Stimulated activated CD8-positive, alpha-beta memory T cell treated with anti-CD3 and anti-CD28 coated beads, Interleukin-12 subunit alpha, Interleukin-12 subunit beta, amount 100 ng/mL, for 24 hours (primary cell): Measurements from ENCODE around the gene RBM20.
"Not testable (repeated sequence)": the region's sequence is repeated elsewhere in the genome, so short reads cannot be mapped to it uniquely, and the experiment has no call there.

ENCODE experiments used
- DNase-seq: peaks from one replicate; pipeline ENCODE4 v3.0.0-alpha.2; 2020; ENCODE audit errors: extremely low read depth

The RBM20 gene

DNA sequence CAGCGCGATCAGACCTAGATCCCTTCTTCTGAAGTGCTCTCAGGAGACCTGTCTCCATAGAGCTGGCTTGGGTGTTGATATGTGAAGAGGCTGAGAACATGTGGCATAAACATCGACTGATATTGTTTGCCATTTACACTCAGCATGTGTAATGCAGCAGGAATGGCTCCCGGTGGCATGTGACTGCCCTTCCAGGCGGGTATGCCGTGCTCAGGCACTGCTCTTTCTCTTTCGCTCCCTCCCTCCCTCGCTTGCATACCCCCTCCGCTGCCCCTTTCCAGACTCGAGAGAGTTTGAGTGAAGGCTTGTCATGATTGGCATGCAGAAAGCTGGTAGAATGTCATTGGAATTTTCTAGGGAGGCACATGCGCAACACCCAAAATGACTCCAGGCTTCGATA, 120.2 kb downstream of the RBM20 start:
- DNase-seq = no peak

DNA sequence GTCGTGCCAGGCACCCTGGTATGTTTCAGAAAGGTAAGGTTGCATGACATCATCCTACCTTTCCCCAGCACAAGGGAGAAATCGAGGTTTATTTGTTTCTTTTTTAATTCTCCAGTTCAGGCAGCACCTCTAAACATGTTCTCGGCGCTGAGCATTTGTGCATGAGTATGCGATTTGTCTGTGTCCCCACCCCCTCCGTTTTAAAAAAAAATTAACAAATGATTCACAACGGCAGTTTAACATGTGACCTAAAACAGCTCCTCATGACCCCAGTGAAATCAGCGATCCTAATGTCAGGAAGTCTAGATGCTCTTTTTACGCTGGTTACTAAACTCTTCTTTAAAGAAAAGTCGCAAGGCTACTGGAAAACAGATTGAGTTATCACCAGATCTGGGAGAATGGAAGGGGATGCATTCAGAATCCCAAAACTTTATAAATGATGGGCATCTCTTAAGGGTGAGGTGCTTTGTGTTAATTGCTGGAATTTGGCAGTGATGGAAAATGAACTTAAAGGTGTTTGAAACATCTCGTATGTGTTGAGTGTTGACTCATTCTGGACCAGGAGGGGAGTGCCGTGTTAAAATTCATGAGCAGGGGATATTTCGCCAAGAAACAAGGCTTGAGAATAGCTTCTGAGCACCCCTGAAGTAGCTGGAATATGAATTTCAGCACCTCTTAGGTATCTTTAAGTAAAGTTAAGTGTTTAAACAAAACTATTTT, 120.8 kb downstream of the RBM20 start:
- no peak for DNase-seq

DNA sequence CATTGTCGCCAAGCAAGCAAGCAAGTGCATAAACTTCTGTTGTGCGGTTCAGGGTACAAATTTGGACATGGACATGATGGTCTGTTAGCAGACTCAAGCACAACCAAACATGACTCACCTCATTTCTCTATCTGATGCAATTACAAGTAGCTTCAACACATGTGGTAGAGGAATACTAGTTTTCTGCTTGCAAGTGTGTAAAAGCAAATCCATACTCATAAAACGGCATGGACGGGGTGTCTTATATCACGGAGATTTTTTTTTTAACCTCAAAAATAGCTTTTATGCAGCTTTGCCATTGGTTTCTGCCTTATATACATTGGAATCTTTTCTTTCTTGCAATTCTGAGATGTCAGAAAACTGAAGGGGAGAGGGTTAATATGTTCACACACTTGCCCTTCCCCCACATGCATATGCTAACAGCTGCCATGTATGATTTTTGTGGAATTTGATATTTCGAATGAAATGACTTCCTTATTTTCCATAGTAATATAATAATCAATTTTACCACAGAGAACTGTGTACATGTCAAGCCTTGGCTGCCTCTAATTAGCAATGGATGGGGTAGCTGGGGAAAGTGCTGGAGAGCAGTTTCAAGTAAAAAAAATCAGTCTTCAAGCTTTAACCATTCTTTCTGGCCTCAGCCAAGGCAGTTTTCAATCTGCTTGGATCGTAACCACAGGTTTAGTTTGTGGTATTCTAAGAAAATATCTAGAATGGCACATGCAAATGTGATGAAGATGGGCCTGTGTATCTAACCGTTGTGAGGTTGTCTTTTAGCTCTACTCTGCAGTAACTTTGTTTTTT, 121.6 kb downstream of the RBM20 start:
- DNase-seq = no peak

- DNase-seq = not testable (repeated sequence)
Observed at GRCh38 chr10:110767601-110768000, 123.5 kb downstream of the RBM20 start.

- DNase-seq = no peak
Observed at GRCh38 chr10:110770243-110770642, 126.1 kb downstream of the RBM20 start.

- no peak for DNase-seq
Observed at GRCh38 chr10:110771486-110771885, 127.3 kb downstream of the RBM20 start.

GRCh38 chr10:110771991-110772390, 127.9 kb downstream of the RBM20 start:
- DNase-seq = no peak

- DNase-seq = no peak
Observed at GRCh38 chr10:110772454-110773025, 128.4 kb downstream of the RBM20 start.

DNA sequence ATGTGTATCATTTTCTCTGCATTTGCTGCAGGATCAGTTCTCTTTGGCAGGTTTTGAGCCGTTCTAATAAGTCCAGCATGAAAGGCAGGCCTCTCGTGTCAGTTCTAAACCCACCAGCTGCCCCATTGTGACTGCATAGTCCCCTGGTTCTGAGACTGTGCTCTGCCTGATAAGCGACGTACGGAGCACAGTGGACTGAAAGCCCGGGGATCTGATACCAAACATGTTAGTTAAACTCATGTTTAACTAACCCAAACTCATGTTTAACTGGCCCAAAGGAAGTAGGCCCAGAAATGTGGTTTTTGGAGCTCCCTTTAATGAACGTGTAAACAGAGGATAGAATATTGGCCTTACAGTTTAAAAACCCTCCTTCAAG, 129.5 kb downstream of the RBM20 start:
- DNase-seq = no peak

GRCh38 chr10:110774069-110775019, 130.2 kb downstream of the RBM20 start:
- DNase-seq = no peak

DNA sequence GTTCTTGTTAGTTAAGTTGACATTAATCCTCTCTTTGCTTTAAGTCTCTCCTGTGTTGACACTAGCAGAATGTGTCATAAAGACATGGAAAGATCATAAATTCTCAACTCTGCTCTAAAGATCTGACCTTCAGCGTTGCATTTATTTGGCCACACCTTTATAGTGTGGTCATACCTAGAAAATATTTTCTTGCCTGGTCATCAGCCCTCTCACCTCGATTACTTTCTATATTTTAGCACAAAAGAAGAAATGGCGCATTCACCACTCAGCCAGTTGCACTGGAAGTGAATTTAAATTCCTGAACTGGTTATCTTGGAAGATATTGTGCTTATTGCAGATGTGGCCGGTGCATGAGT, 130.9 kb downstream of the RBM20 start:
- no peak for DNase-seq

- no peak for DNase-seq
Observed at GRCh38 chr10:110775406-110775805, 131.3 kb downstream of the RBM20 start.

GRCh38 chr10:110777017-110777416, 132.9 kb downstream of the RBM20 start:
- DNase-seq = no peak

- no peak for DNase-seq
Observed at GRCh38 chr10:110777661-110778060, 133.5 kb downstream of the RBM20 start.

DNA sequence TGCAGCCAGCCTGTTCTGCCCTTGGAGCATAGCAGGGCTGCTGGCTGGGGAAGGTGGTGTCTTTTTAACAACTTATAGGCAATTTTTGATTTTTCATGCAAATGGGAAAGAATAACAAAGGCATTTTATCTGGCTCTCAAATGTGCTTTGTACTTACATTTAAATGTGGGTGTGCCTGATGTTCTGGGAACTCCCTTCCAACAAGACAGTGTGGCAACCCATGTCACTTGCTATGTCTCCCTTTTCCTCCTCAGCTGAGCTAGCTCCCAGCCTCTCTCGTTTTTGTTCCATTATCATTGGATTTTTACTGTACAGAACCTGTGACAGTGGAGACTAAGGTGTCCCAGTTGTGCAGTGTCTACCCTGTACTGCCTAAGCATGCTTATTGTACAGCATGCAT, 134.1 kb downstream of the RBM20 start:
- DNase-seq = no peak

DNA sequence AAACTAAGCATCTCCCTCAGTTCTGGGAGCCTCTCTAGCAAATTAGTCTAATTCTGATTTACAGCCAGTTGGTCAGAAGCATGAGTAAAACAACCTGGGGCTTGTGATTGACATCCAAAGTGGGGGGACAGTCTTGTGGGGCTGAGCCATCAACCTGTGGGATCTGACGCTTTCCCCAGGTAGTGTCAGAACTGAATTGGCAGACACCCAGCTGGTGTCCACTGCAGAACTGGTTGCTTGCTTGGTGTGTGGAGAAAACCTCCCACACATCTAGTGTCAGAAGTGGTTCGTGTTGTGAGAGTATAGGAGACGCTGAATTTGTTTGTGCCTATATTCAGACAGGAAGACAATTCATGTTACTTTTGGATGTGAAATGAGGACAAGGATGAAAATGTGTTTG, 135.4 kb downstream of the RBM20 start:
- no peak for DNase-seq

DNA sequence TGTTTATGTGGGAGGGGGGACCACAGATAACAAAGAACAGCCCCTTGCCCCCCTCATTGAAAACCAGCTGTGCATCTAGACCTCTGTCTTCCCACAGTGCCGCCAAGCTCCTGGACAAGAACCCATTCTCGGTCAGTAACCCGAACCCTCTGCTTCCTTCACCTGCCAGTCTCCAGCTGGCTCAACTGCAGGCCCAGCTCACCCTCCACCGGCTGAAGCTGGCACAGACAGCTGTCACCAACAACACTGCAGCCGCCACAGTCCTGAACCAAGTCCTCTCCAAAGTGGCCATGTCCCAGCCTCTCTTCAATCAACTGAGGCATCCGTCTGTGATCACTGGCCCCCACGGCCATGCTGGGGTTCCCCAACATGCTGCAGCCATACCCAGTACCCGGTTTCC, 136.6 kb downstream of the RBM20 start:
- no peak for DNase-seq

DNA sequence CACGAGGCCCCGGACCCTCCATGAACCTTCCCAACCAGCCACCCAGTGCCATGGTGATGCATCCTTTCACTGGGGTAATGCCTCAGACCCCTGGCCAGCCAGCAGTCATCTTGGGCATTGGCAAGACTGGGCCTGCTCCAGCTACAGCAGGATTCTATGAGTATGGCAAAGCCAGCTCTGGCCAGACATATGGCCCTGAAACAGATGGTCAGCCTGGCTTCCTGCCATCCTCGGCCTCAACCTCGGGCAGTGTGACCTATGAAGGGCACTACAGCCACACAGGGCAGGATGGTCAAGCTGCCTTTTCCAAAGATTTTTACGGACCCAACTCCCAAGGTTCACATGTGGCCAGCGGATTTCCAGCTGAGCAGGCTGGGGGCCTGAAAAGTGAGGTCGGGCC, 137.0 kb downstream of the RBM20 start:
- DNase-seq = no peak

- no peak for DNase-seq
Observed at GRCh38 chr10:110782616-110783015, 138.5 kb downstream of the RBM20 start.

DNA sequence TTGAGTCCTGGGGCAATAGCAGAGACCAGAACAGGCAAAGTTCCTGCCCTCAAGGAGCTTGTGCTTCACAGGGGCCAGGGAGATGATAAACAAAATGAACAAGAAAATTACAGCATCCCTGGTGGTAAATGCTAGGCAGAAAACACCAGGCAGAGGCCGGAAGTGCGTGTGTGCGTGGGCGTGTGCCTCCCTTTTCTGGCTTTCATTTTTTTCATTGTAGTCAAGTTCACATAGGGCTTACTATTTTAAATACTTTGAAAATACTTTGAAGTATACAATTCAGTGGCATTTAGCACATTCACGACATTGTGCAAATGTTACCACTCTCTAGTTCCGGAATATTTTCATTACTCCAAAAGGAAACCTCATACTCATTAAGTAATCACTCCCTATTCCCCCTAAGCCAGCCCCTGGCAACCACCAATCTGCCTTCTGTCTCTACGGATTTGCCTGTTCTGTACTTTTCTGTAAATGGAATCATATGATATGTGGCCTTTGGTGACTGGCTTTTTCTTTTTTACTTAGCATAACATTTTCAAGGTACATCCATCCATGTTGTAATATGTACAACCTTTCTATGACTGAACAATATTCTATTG, 139.5 kb downstream of the RBM20 start:
- DNase-seq = peak; percentile 23

DNA sequence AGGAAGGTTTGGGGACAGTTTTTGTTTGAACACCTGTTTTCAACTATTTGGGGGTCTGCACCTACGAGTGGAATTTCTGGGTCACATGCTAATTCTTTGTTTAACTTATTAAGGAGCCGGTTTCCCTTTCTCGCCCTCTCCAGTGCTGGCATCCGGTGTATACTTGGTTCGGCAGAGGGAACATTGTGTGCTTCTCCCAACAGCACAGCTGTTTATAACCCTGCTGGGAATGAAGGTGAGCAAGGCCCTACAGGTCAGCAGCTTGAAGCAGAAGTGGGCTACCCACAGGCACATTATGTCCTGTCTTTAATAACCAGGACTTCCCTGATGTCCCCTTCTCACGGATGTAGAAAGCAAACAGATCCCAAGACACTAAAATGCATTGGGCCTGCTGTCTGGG, 140.1 kb downstream of the RBM20 start:
- DNase-seq = no peak

GRCh38 chr10:110786172-110786571, 142.0 kb downstream of the RBM20 start:
- no peak for DNase-seq
